Measurements from ENCODE around the gene AGAP2.

Gene AGAP2

DNA sequence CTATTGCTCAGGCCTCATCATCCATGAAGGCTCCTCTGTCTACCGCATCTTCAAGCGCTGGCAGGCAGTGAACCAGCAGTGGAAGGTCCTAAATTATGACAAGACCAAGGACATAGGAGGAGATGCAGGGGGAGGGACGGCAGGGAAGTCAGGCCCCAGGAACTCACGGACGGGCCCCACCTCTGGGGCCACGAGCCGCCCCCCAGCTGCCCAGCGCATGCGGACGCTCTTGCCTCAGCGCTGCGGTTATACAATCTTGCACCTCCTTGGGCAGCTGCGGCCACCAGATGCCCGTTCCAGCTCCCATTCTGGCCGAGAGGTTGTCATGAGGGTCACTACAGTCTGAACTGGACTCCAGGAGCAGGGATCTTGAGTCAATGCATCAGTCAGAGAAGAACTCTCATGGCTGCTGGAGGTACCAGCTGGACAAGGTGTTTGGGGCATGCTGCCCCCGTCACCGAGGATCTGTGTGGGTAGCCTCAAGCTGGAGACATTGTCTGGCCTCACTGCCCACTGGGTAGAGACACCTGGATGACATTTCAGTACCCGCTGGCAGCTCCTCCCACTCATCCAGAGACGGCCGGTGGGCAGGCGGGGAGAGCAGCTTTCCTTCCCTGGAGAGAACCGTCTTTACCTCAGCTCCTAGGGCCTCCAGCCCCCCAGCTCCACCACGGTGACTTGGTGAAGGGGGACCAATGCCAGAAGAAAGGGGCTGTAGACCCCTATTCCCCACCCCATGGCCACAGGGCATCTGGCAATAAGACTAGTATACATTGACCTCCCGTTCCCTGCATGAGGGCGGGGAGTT lies 20.2 kb upstream of the AGAP2 start:
- H3K27ac ChIP-seq (ENCODE audit: extremely low read depth, low read depth, low read length), result no peak overlapping the region
- peaks cover 6% of the 10 kb centered on the region; the same call in 1 of the 2 replicates for H3K4me1 ChIP-seq (ENCODE audit: control insufficient read depth, insufficient read depth, low read length)
- TF ChIP-seq ZBTB7A (tag by site-specific recombination; IDR thresholded peaks at IDR 0.05; ENCODE audit: low read depth) (no peak), PATZ1 (tag by site-specific recombination; IDR thresholded peaks at IDR 0.05) (no peak), ZNF140 (tag by site-specific recombination; IDR thresholded peaks at IDR 0.05) (no peak), ZNF473 (tag by site-specific recombination; IDR thresholded peaks at IDR 0.05) (no peak), ZNF146 (tag by site-specific recombination; IDR thresholded peaks at IDR 0.05) (no peak), ZNF660 (tag by site-specific recombination; IDR thresholded peaks at IDR 0.05) (no peak), ZFP37 (tag by site-specific recombination; IDR thresholded peaks at IDR 0.05) (no peak), ZNF184 (tag by site-specific recombination; IDR thresholded peaks at IDR 0.05) (no peak), ZNF24 (tag by site-specific recombination; IDR thresholded peaks at IDR 0.05) (no peak), BCL6B (tag by site-specific recombination; IDR thresholded peaks at IDR 0.05) (no peak), PRDM4 (tag by site-specific recombination; IDR thresholded peaks at IDR 0.05) (no peak), ZNF211 (tag by site-specific recombination; IDR thresholded peaks at IDR 0.05; ENCODE audit: low read depth) (no peak), ELK4 (IDR thresholded peaks at IDR 0.05; ENCODE audit: borderline replicate concordance, low read depth, low read length) (no peak)
- TF ChIP-seq, protein P1, sequence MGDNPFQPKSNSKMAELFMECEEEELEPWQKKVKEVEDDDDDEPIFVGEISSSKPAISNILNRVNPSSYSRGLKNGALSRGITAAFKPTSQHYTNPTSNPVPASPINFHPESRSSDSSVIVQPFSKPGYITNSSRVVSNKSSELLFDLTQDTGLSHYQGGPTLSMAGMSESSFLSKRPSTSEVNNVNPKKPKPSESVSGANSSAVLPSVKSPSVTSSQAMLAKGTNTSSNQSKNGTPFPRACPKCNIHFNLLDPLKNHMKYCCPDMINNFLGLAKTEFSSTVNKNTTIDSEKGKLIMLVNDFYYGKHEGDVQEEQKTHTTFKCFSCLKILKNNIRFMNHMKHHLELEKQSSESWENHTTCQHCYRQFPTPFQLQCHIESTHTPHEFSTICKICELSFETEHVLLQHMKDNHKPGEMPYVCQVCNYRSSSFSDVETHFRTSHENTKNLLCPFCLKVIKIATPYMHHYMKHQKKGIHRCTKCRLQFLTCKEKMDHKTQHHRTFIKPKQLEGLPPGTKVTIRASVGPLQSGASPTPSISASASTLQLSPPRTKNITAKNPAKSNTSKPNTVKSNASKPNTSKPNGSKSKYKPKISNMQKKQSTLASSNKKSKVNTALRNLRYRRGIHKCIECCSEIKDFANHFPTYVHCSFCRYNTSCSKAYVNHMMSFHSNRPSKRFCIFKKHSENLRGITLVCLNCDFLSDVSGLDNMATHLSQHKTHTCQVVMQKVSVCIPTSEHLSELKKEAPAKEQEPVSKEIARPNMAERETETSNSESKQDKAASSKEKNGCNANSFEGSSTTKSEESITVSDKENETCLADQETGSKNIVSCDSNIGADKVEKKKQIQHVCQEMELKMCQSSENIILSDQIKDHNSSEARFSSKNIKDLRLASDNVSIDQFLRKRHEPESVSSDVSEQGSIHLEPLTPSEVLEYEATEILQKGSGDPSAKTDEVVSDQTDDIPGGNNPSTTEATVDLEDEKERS (tag by site-specific recombination; IDR thresholded peaks at IDR 0.05), result no peak
- TF ChIP-seq, protein P2, sequence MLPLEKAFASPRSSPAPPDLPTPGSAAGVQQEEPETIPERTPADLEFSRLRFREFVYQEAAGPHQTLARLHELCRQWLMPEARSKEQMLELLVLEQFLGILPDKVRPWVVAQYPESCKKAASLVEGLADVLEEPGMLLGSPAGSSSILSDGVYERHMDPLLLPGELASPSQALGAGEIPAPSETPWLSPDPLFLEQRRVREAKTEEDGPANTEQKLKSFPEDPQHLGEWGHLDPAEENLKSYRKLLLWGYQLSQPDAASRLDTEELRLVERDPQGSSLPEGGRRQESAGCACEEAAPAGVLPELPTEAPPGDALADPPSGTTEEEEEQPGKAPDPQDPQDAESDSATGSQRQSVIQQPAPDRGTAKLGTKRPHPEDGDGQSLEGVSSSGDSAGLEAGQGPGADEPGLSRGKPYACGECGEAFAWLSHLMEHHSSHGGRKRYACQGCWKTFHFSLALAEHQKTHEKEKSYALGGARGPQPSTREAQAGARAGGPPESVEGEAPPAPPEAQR (tag by site-specific recombination; IDR thresholded peaks at IDR 0.05), result no peak
- POLR2A ChIA-PET, result interaction anchor here (1.0 to 1.2 kb wide), 3 partner anchors 14 to 183 kb away, joined by 3 to 4 read pairs (median 3); partner anchors contain the start of genes ATP23, EEF1AKMT3 and TSPAN31
- CTCF ChIA-PET, result interaction anchor here (0.6 to 2.3 kb wide), 17 partner anchors 9 to 583 kb away, joined by 3 to 8 read pairs (median 4); partner anchors contain the start of gene TSPAN31
- H3K36me3 ChIP-seq (ENCODE audit: control insufficient read depth in 2 of 2, insufficient read depth in 1 of 2, low read length in 2 of 2), result peaks cover 10 to 46% of the 10 kb centered on the region in 2 experiments
- H3K9me3 ChIP-seq (ENCODE audit: control insufficient read depth, insufficient read depth, low read depth, low read length), result no peaks in the 10 kb centered on the region
- H3K4me3 ChIP-seq (ENCODE audit: low read depth, low read length), result no peak overlapping the region
